Measurements from ENCODE around the gene NUP214.
"Not testable (repeated sequence)": the region's sequence is repeated elsewhere in the genome, so short reads cannot be mapped to it uniquely, and the experiment has no call there.

Gene NUP214

GRCh38 chr9:131116281-131117120 lies 8.9 kb upstream of the NUP214 start:
- no peak for DNase-seq (ENCODE audit: low spot score)

- no peak for DNase-seq (ENCODE audit: low spot score)
These were observed 8.1 kb upstream of the NUP214 start for GRCh38 chr9:131117121-131117761.

GRCh38 chr9:131117762-131118145 lies 7.6 kb upstream of the NUP214 start:
- no peak for DNase-seq (ENCODE audit: low spot score)

GRCh38 chr9:131119600-131119999 lies 5.8 kb upstream of the NUP214 start:
- DNase-seq (ENCODE audit: low spot score) = no peak

- DNase-seq (ENCODE audit: low spot score) = no peak
These were observed 4.7 kb upstream of the NUP214 start for GRCh38 chr9:131120620-131121228.

GRCh38 chr9:131121346-131121745 lies 4.0 kb upstream of the NUP214 start:
- DNase-seq (ENCODE audit: low spot score) = no peak

- no peak for DNase-seq (ENCODE audit: low spot score)
These were observed 3.2 kb upstream of the NUP214 start for GRCh38 chr9:131122158-131122557.

- DNase-seq (ENCODE audit: low spot score) = no peak
These were observed 423 bp upstream of the NUP214 start for GRCh38 chr9:131125038-131125287.

GRCh38 chr9:131126059-131126426 lies 657 bp downstream of the NUP214 start:
- no peak for DNase-seq (ENCODE audit: low spot score)

GRCh38 chr9:131129183-131129582 lies 3.8 kb downstream of the NUP214 start:
- no peak for DNase-seq (ENCODE audit: low spot score)

GRCh38 chr9:131138676-131139075 lies 13.3 kb downstream of the NUP214 start:
- DNase-seq (ENCODE audit: low spot score) = no peak

GRCh38 chr9:131140112-131140511 lies 14.7 kb downstream of the NUP214 start:
- no peak for DNase-seq (ENCODE audit: low spot score)

GRCh38 chr9:131140550-131140949 lies 15.2 kb downstream of the NUP214 start:
- no peak for DNase-seq (ENCODE audit: low spot score)

- no peak for DNase-seq (ENCODE audit: low spot score)
These were observed 16.8 kb downstream of the NUP214 start for GRCh38 chr9:131142160-131142559.

GRCh38 chr9:131144201-131144600 lies 18.8 kb downstream of the NUP214 start:
- DNase-seq (ENCODE audit: low spot score) = no peak

GRCh38 chr9:131145245-131145644 lies 19.9 kb downstream of the NUP214 start:
- no peak for DNase-seq (ENCODE audit: low spot score)

- no peak for DNase-seq (ENCODE audit: low spot score)
These were observed 20.8 kb downstream of the NUP214 start for GRCh38 chr9:131146186-131146585.

- DNase-seq (ENCODE audit: low spot score) = no peak
These were observed 22.9 kb downstream of the NUP214 start for GRCh38 chr9:131148276-131148675.

- DNase-seq (ENCODE audit: low spot score) = no peak
These were observed 23.7 kb downstream of the NUP214 start for GRCh38 chr9:131148966-131149687.

GRCh38 chr9:131149688-131150053 lies 24.3 kb downstream of the NUP214 start:
- no peak for DNase-seq (ENCODE audit: low spot score)

- no peak for DNase-seq (ENCODE audit: low spot score)
These were observed 28.2 kb downstream of the NUP214 start for GRCh38 chr9:131153595-131153994.

GRCh38 chr9:131158673-131159072 lies 33.3 kb downstream of the NUP214 start:
- DNase-seq (ENCODE audit: low spot score) = not testable (repeated sequence)
